Effector CD8-positive, alpha-beta T cell (primary cell): ENCODE measurements around the gene PDCD1LG2.
"Not testable (repeated sequence)": the region's sequence is repeated elsewhere in the genome, so short reads cannot be mapped to it uniquely, and the experiment has no call there.

Experiments used
- DNase-seq: peaks from one replicate; lab custom pipeline; 2025; lab: John Stamatoyannopoulos, UW

Gene PDCD1LG2

DNA sequence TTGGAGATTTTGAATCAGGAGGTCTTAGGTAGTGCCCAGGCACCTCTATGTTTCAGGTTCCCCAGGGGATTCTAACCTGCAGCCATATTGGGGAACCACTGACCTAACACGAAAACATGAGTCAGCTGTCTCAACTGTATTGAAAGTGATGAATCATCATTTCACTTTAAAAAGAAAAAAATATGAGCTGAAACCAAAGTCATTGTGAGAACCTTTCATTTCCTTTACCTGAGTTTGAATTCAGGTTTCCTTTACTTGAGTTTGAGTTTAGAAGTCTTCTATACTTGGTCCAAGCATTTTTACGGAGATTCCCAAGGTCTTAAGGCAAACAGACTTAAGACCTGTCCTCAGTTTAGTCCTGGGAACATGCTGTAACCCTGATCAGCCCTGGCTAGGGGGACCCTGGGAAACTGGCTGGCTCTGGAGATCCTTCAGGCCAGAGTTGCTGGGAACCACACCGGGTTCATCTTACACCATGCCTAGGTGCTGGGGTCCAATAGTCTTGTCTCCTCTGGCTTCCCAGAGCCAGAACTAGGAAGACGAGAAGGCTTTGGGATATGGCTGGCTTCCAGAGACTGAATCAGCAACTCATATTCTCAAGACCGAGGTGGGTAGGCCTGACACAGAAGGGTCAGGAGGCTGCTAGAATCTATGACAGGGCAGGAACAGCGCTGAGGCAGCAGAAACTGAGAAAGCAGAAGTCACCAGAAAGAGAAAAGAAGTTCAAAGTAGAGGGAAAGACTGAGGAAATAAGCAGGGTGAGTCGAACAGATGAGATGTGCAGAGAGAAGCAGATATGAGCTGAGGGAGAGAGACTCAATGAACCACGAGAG, 16.4 kb upstream of the PDCD1LG2 start:
- no peak for DNase-seq

- DNase-seq = not testable (repeated sequence)
These were observed 15.6 kb upstream of the PDCD1LG2 start for GRCh38 chr9:5494765-5495164.

- no peak for DNase-seq
These were observed 11.2 kb upstream of the PDCD1LG2 start for GRCh38 chr9:5499157-5499556.

- no peak for DNase-seq
These were observed 10.4 kb upstream of the PDCD1LG2 start for GRCh38 chr9:5499889-5500398.

- no peak for DNase-seq
These were observed 9.7 kb upstream of the PDCD1LG2 start for GRCh38 chr9:5500441-5501235.

- no peak for DNase-seq
These were observed 7.8 kb upstream of the PDCD1LG2 start for GRCh38 chr9:5502553-5502952.

- no peak for DNase-seq
These were observed 758 bp upstream of the PDCD1LG2 start for GRCh38 chr9:5509573-5509972.

DNA sequence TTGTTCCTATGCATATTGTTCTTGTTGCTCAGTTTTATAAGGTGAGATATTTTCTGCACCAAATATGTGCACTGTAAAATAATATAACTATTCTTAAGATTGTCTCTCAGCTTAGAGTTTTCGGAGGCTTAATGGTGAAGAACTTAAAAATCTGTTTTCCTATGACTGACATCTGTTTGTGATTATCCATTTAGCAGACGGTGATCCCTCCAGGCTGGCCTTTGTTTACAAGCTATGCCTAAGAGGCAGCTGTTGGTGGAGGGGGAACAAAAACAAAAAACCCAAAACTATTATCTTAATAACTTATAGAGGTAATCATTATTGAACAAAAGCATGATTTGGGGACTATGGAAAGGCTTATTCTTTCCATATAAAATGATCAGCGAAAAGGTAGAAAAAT, 658 bp downstream of the PDCD1LG2 start:
- DNase-seq = no peak

GRCh38 chr9:5511476-5511875, 1.1 kb downstream of the PDCD1LG2 start:
- DNase-seq = no peak

- DNase-seq = no peak
These were observed 1.7 kb downstream of the PDCD1LG2 start for GRCh38 chr9:5511935-5512580.

GRCh38 chr9:5512658-5513452, 2.5 kb downstream of the PDCD1LG2 start:
- DNase-seq = no peak

GRCh38 chr9:5513966-5514616, 3.8 kb downstream of the PDCD1LG2 start:
- no peak for DNase-seq

- DNase-seq = no peak
These were observed 4.4 kb downstream of the PDCD1LG2 start for GRCh38 chr9:5514617-5515260.

DNA sequence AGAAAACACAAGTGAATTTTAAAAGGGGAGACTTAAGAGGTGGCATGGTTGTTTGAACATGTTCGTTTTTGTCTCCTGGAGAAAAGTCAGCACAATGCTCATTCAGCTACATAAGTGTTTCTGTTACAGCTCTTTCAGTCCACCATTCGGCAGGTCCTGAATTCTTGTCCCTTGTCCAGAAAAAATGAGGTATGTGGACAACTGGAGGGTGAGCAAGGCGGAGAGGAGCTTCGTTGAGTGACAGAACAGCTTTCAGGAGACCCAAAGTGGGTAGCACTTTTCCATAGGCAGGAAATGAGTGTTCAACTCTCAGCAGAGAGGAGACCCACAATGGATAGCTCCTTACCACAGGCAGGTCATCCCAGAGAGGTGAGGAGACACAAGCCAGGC, 4.9 kb downstream of the PDCD1LG2 start:
- no peak for DNase-seq

DNA sequence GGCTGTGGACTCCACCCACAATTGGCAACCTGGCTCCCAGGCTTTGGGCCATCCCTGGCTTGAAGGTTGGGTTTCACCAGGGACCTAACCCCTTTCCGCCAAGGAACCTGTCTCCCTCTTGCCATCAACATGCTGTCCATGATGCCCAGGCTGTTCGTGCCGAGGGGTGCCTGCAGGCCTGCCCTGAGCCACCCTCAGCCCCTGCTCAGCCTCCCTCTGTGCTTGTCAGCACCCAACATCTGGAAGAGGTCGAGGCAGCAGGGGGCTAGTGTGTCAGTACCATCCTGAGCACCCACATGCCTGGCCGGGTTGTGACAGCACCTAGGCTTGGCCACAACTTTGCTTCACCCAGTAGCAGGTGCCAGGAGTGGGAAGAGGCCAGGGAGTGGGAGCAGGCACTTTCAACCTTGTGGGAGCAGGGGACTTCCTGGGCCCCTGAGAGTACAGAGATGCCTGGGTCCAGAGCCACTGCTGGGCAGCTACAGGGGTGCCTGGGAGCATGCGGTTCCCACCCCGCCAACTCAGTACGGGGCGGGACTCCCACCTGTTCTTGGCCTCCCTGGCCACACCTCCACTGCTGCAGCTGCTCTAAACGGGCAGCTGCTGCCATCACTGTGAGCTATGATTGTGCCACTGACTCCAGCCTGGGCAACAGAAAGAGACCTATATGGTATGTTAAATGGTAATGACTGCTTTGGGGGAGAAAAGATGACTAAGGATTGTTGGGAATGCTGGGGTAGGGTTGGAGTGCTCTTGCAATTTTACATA, 6.3 kb downstream of the PDCD1LG2 start:
- no peak for DNase-seq

GRCh38 chr9:5518171-5518936, 8.0 kb downstream of the PDCD1LG2 start:
- no peak for DNase-seq

GRCh38 chr9:5518937-5519319, 8.6 kb downstream of the PDCD1LG2 start:
- no peak for DNase-seq

DNA sequence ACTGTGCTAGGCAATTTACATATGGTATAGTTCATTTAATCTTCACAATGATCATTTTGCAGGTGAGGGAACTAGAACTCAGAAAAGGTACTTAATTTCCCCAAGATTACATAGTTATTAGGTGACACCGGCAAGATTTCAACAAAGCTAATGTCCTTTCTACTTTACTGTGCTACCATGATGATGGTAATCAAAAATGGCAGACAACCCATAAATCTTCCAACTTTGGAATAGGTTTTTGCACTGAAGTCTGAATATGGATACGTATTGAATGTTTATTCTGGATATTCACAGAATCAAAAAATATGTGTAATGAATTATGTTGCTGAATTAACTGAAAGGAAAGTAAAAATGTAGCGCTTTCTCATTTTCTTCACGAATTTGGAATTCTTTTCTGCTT, 13.8 kb downstream of the PDCD1LG2 start:
- DNase-seq = no peak

DNA sequence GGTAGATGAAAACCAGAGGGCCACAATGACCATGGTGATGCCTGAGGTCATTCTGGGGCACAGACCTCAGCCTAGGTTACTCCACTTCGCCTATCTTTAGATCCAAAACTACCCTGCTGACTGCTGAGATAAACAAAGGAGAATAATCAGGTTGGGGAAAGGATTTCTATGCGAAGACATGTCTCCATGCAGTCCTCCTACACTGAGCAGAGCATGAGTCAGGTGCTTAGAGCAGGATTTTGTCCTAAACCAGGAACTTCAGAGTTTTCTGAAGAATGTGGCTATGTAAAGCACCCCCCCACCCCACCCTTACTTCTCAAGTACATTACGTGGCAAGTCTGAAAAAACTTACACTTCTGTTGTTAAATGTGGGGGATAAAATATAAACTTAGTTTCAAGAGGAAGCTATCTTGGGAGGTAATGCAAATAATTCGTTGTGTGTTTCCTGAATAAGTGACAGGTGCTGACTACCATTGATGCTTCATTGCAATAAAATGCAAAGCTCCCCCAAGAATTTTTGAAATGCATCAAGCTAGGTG, 19.4 kb downstream of the PDCD1LG2 start:
- no peak for DNase-seq
